AG04449 (cell line): Measurements from ENCODE around the gene FZR1.

ENCODE experiments used
- CTCF ChIA-PET: fragments of 350-600 bp; formaldehyde crosslinking; extraction: SDS; loops from one replicate; lab custom pipeline; 2021; ENCODE audit warnings: antibody characterized with exemption; lab: Yijun Ruan, JAX
- POLR2A ChIA-PET: fragments of 400-600, 350-600 bp; formaldehyde crosslinking; extraction: SDS; loops from one replicate; lab custom pipeline; 2020; ENCODE audit warnings: antibody characterized with exemption, inconsistent platforms; lab: Yijun Ruan, JAX
- DNase-seq: peaks from one replicate; pipeline ENCODE4 v3.0.0-alpha.2; 2010; ENCODE audit warnings: low read depth, low spot score
- H3K4me3 ChIP-seq: 2 replicates; pipeline ENCODE4 v1.5.1; 2011; ENCODE audit warnings: low read depth, mild to moderate bottlenecking, control low read depth, low read length
- CTCF ChIP-seq: IDR thresholded peaks from one replicate; pipeline ENCODE4 v1.5.1; 2011; ENCODE audit warnings: mild to moderate bottlenecking, moderate library complexity, low read length, control low read depth, inconsistent platforms; ENCODE audit not compliant: insufficient read depth; ENCODE audit errors: missing control alignments

The FZR1 gene

DNA sequence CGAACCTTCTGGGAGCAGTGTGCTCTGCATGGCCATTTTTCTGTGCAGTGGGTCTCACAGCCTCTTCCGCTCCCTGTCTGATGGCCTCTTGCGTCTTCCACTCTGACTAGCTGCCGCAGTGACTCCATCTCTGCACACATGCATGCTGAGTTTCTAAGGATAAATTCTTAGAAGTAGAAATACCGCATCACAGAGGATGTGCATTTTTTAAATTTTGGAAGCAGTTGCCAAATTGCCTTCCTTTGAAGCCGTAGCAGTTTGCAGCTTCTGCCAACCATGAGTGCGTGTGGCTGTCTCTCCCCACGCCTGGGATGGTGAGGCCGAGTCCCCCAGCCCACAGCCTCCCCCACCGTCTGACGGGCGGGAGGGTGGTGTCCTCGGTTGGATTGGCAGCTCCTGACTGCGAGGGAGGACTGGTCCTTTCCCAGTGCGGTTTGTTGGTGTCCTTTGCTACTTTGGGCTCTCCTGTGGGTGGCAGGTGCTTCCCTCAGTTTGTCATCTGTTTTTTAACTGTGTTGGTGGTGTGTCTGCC is 9.8 kb downstream of the FZR1 start:
- POLR2A ChIA-PET = no interaction called here

GRCh38 chr19:3516675-3517207 is 10.6 kb downstream of the FZR1 start:
- H3K4me3 ChIP-seq = no peak overlapping the region
- POLR2A ChIA-PET = no interaction called here
- no peak for TF ChIP-seq CTCF
- CTCF ChIA-PET = interaction anchor here (1.5 kb wide), 1 partner anchor 28 kb away, joined by 5 read pairs; no protein-coding TSS in a partner anchor
- no peak for DNase-seq

More for the DNA sequence above, 9.8 kb downstream of the FZR1 start:
- CTCF ChIA-PET = interaction anchor here (0.8 to 1.5 kb wide), 2 partner anchors 17 to 29 kb away, joined by 3 to 5 read pairs; no protein-coding TSS in a partner anchor
- DNase-seq = no peak
- no peak for TF ChIP-seq CTCF
- H3K4me3 ChIP-seq = no peak overlapping the region

DNA sequence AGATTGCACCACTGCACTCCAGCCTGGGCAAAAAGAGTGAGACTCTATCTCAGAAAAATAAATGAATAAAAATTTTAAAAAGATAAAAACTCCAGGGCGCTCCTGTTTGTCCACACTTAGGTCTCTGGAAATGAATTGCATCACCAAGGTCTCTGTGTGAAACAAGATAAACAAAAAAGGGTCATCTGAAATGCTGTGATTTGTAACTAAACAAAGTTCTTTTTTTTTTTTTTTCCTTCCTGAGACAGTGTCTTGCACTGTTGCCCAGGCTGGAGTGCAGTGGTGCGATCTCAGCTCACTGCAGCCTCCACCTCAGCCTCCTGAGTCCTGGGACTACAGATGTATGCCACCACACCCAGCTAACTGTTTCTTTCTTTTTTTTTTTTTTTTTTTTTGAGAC is 11.5 kb downstream of the FZR1 start:
- DNase-seq = no peak
- POLR2A ChIA-PET = no interaction called here
- CTCF ChIA-PET = interaction anchor here (1.1 kb wide), 1 partner anchor 213 kb away, joined by 3 read pairs; no protein-coding TSS in a partner anchor
- no peak overlapping the region for H3K4me3 ChIP-seq
- no peak for TF ChIP-seq CTCF

DNA sequence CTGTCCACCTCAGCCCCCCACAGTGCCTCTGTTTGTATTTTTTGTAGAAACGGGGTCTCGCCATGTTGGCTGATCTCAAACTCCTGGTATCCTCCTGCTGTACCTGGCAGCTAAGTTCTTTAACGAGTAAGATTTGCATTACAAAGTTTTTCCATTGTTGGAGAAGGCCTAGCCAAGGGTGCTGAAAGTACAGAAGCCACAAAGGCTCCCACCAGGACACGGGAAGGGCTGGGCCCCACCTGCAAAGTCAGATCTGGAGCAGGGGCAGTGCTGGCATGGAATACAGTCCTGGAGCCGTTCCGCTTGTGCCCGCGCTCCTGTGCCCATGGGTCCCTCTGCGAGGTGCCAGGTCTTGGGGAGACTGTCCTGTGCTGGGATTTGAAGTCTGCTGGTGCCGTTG is 12.1 kb downstream of the FZR1 start:
- H3K4me3 ChIP-seq = no peak overlapping the region
- TF ChIP-seq CTCF = no peak
- CTCF ChIA-PET = interaction anchor here (1.1 kb wide), 1 partner anchor 213 kb away, joined by 3 read pairs; no protein-coding TSS in a partner anchor
- POLR2A ChIA-PET = no interaction called here
- no peak for DNase-seq

DNA sequence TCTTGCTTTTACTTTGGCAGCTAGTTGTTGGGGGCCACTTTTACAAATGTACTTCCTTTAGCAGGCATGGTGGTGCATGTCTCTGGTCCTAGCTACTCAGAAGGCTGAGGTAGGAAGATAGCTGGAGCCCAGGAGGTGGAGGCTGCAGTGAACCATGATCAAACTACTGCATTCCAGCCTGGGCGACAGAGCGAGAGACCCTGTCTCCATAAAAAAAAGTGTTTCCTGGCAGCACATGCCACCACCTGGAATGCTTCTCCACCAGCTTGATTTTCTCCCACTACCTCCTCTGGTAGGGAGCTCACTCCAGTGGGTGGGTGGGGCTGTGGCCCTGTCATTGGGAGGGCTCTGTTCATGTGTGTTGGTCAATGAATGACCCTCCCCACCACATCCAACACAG is 12.5 kb downstream of the FZR1 start:
- ChIA-PET POLR2A (no interaction called here), CTCF (interaction anchor here (1.1 kb wide), 1 partner anchor 214 kb away, joined by 3 read pairs; no protein-coding TSS in a partner anchor)
- no peak for TF ChIP-seq CTCF
- no peak overlapping the region for H3K4me3 ChIP-seq
- DNase-seq = no peak

- H3K4me3 ChIP-seq = no peak overlapping the region
- no peak for DNase-seq
- POLR2A ChIA-PET = interaction anchor here (0.5 kb wide), 1 partner anchor 38 kb away, joined by 3 read pairs; no protein-coding TSS in a partner anchor
- no peak for TF ChIP-seq CTCF
- CTCF ChIA-PET = interaction anchor here (3.0 kb wide), 1 partner anchor 26 kb away, joined by 7 read pairs; no protein-coding TSS in a partner anchor
These were observed 13.0 kb downstream of the FZR1 start for GRCh38 chr19:3519126-3519525.
